Central memory CD4-positive, alpha-beta T cell (primary cell): Measurements from ENCODE around the gene ABI2.
"Not testable (repeated sequence)": the region's sequence is repeated elsewhere in the genome, so short reads cannot be mapped to it uniquely, and the experiment has no call there.

Experiments
- DNase-seq: peaks from one replicate; pipeline ENCODE4 v3.0.0; 2022

ABI2 gene

GRCh38 chr2:203359450-203359849 lies 31.3 kb downstream of the ABI2 start:
- DNase-seq: no peak

GRCh38 chr2:203360833-203361430 lies 32.7 kb downstream of the ABI2 start:
- DNase-seq: no peak

GRCh38 chr2:203361495-203361894 lies 33.3 kb downstream of the ABI2 start:
- no peak for DNase-seq

- DNase-seq: no peak
Measured at GRCh38 chr2:203361922-203362321, 33.7 kb downstream of the ABI2 start.

- DNase-seq: no peak
Measured at GRCh38 chr2:203366639-203367466, 38.7 kb downstream of the ABI2 start.

GRCh38 chr2:203372706-203373105 lies 44.5 kb downstream of the ABI2 start:
- DNase-seq: not testable (repeated sequence)

GRCh38 chr2:203376173-203376572 lies 48.0 kb downstream of the ABI2 start:
- no peak for DNase-seq

GRCh38 chr2:203379156-203379555 lies 51.0 kb downstream of the ABI2 start:
- DNase-seq: no peak

- no peak for DNase-seq
Measured at GRCh38 chr2:203383038-203383437, 54.8 kb downstream of the ABI2 start.

GRCh38 chr2:203388153-203388552 lies 60.0 kb downstream of the ABI2 start:
- not testable (repeated sequence) for DNase-seq

- DNase-seq: no peak
Measured at GRCh38 chr2:203394519-203395227, 66.5 kb downstream of the ABI2 start.

GRCh38 chr2:203395858-203396257 lies 67.7 kb downstream of the ABI2 start:
- no peak for DNase-seq

GRCh38 chr2:203396667-203397066 lies 68.5 kb downstream of the ABI2 start:
- DNase-seq: no peak

GRCh38 chr2:203399031-203399430 lies 70.8 kb downstream of the ABI2 start:
- no peak for DNase-seq

GRCh38 chr2:203400805-203401585 lies 72.8 kb downstream of the ABI2 start:
- DNase-seq: no peak

- no peak for DNase-seq
Measured at GRCh38 chr2:203404996-203405395, 76.8 kb downstream of the ABI2 start.

GRCh38 chr2:203407496-203407895 lies 79.3 kb downstream of the ABI2 start:
- DNase-seq: no peak

GRCh38 chr2:203412546-203413331 lies 84.5 kb downstream of the ABI2 start:
- no peak for DNase-seq

- DNase-seq: no peak
Measured at GRCh38 chr2:203413796-203414195, 85.6 kb downstream of the ABI2 start.

- no peak for DNase-seq
Measured at GRCh38 chr2:203418271-203418670, 90.1 kb downstream of the ABI2 start.

GRCh38 chr2:203427061-203427460 lies 98.9 kb downstream of the ABI2 start:
- no peak for DNase-seq

- not testable (repeated sequence) for DNase-seq
Measured at GRCh38 chr2:203429643-203430042, 101.4 kb downstream of the ABI2 start.
